IMR-90 (cell line): ENCODE data around the gene SPPL3.
A peak's percentile ranks its signal among the peaks of the same experiment; 100 is the strongest.

Experiments
- BHLHE40 ChIP-seq: fragments of 150-350 bp; IDR thresholded peaks from 2 replicates; pipeline ENCODE4 v1.6.1; 2016; ENCODE audit warnings: mild to moderate bottlenecking, low read depth, low read length
- MAFK ChIP-seq: IDR thresholded peaks from 2 replicates; pipeline ENCODE4 v1.6.1; 2012; ENCODE audit warnings: low read depth, low read length, improper control_type of control experiment
- MXI1 ChIP-seq: IDR thresholded peaks from 2 replicates; pipeline ENCODE4 v1.6.1; 2012; ENCODE audit warnings: low read depth, mild to moderate bottlenecking, low read length, moderate library complexity, borderline replicate concordance
- POLR2A ChIP-seq: IDR thresholded peaks from 2 replicates; pipeline ENCODE4 v1.6.1; 2012; ENCODE audit warnings: mild to moderate bottlenecking, low read depth, low read length
- RCOR1 ChIP-seq: IDR thresholded peaks from 2 replicates; pipeline ENCODE4 v1.6.1; 2012; ENCODE audit warnings: mild to moderate bottlenecking, low read length, improper control_type of control experiment; ENCODE audit not compliant: insufficient replicate concordance
- TF ChIP-seq, protein P1 (sequence below): conservative IDR thresholded peaks from 2 replicates; pipeline ENCODE4 v1.5.1; 2012; ENCODE audit warnings: mild to moderate bottlenecking, low read depth, low read length, improper control_type of control experiment

DNA sequence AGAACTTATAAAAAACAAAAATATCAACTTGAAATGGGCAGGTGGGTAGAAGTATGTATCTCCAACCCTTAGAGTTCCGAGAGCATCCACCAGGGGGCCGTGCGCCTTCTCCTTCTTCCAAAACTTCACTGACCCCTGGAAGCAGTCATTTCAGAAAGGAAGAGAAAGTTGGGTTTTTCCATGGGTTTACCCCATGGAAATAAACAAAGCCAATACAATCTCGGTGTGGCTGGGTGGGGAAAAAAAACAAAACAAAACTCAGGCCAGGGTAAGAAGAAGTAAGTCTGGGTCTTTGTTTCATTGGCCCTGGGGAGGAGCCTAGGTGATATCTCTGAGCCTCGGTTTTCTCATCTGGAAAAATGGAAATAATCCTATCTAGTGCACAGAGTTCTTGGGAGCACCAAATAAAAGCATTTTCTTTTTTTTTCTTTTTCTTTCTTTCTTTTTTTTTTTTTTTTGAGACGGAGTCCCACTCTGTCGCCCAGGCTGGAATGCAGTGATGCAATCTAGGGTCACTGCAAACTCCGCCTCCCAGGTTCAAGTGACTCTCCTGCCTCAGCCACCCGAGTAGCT, 40.6 kb upstream of the SPPL3 start:
- TF ChIP-seq MXI1: no peak
- no peak for TF ChIP-seq BHLHE40
- TF ChIP-seq, protein P1, sequence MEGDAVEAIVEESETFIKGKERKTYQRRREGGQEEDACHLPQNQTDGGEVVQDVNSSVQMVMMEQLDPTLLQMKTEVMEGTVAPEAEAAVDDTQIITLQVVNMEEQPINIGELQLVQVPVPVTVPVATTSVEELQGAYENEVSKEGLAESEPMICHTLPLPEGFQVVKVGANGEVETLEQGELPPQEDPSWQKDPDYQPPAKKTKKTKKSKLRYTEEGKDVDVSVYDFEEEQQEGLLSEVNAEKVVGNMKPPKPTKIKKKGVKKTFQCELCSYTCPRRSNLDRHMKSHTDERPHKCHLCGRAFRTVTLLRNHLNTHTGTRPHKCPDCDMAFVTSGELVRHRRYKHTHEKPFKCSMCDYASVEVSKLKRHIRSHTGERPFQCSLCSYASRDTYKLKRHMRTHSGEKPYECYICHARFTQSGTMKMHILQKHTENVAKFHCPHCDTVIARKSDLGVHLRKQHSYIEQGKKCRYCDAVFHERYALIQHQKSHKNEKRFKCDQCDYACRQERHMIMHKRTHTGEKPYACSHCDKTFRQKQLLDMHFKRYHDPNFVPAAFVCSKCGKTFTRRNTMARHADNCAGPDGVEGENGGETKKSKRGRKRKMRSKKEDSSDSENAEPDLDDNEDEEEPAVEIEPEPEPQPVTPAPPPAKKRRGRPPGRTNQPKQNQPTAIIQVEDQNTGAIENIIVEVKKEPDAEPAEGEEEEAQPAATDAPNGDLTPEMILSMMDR: peak; percentile 57
- TF ChIP-seq POLR2A: no peak
- no peak for TF ChIP-seq RCOR1
- TF ChIP-seq MAFK: no peak
